Loucy (cell line): ENCODE measurements around the gene TMEM272.

Experiments
- CTCF ChIP-seq: fragments of 200-600 bp; sonication (generic); conservative IDR thresholded peaks from 2 replicates; pipeline ENCODE4 v1.5.1; 2014; ENCODE audit warnings: mild to moderate bottlenecking, antibody characterized with exemption, low read length
- EZH2phosphoT487 ChIP-seq: fragments of 200-600 bp; IDR thresholded peaks from 2 replicates; pipeline ENCODE4 v1.6.1; 2018; ENCODE audit warnings: antibody characterized with exemption, mild to moderate bottlenecking, moderate library complexity, borderline replicate concordance

GRCh38 chr13:51838240-51838846, 6.6 kb downstream of the TMEM272 start:
- TF ChIP-seq CTCF (no peak), EZH2phosphoT487 (no peak)
